ENCODE data around the gene NKAIN2. TPM values are rescaled to one million over a fixed set of nuclear protein-coding genes. Genes with fewer than 3 reads are reported as not detected.

The NKAIN2 gene
- total RNA-seq, 1 experiment from 2014 or later: not detected

DNA sequence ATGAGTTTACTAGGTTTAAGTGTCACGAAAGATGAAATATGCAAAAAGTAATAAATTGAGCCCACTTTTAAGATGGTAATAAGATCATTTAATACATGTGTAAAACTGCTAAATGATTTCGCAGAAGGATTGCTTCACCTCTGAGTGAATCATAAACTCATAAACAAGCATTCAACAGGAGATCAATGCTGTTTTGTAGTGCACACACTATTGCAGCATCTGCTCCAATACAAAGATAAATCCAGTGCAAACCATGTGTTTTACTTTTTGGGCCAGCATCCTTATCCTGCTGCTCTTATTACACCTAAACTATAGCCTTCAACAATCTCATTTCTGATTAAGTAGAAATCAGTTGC is 400.1 kb downstream of the NKAIN2 start:
- H3K9me2 ChIP-seq (ENCODE audit: insufficient read depth): no peaks in the 10 kb centered on the region
- no peak for ATAC-seq
- TF ChIP-seq POLR2AphosphoS5 (IDR thresholded peaks at IDR 0.05; ENCODE audit: low read depth, low read length) (no peak), TCF7L2 (IDR thresholded peaks at IDR 0.05; ENCODE audit: borderline replicate concordance, extremely low read depth, insufficient read depth, insufficient read length) (no peak), SP1 (IDR thresholded peaks at IDR 0.05; ENCODE audit: low read depth) (no peak), EZH2 (IDR thresholded peaks at IDR 0.05) (no peak), EZH2phosphoT487 (IDR thresholded peaks at IDR 0.05; ENCODE audit: borderline replicate concordance) (no peak), FOSL1 (IDR thresholded peaks at IDR 0.05; ENCODE audit: low read depth) (no peak), SRF (IDR thresholded peaks at IDR 0.05; ENCODE audit: low read depth) (no peak), ELF1 (IDR thresholded peaks at IDR 0.05; ENCODE audit: borderline replicate concordance, low read depth) (no peak), CEBPB (IDR thresholded peaks at IDR 0.05; ENCODE audit: low read depth) (no peak), SIN3A (IDR thresholded peaks at IDR 0.05; ENCODE audit: low read depth) (no peak), ZFX (IDR thresholded peaks at IDR 0.05) (no peak), YY1 (IDR thresholded peaks at IDR 0.05; ENCODE audit: extremely low read depth, insufficient replicate concordance, low read depth, low read length) (no peak), JUND (IDR thresholded peaks at IDR 0.05) (no peak), EGR1 (IDR thresholded peaks at IDR 0.05; ENCODE audit: low read depth) (no peak), RAD21 (IDR thresholded peaks at IDR 0.05; ENCODE audit: low read depth) (no peak)
- TF ChIP-seq, protein P1, sequence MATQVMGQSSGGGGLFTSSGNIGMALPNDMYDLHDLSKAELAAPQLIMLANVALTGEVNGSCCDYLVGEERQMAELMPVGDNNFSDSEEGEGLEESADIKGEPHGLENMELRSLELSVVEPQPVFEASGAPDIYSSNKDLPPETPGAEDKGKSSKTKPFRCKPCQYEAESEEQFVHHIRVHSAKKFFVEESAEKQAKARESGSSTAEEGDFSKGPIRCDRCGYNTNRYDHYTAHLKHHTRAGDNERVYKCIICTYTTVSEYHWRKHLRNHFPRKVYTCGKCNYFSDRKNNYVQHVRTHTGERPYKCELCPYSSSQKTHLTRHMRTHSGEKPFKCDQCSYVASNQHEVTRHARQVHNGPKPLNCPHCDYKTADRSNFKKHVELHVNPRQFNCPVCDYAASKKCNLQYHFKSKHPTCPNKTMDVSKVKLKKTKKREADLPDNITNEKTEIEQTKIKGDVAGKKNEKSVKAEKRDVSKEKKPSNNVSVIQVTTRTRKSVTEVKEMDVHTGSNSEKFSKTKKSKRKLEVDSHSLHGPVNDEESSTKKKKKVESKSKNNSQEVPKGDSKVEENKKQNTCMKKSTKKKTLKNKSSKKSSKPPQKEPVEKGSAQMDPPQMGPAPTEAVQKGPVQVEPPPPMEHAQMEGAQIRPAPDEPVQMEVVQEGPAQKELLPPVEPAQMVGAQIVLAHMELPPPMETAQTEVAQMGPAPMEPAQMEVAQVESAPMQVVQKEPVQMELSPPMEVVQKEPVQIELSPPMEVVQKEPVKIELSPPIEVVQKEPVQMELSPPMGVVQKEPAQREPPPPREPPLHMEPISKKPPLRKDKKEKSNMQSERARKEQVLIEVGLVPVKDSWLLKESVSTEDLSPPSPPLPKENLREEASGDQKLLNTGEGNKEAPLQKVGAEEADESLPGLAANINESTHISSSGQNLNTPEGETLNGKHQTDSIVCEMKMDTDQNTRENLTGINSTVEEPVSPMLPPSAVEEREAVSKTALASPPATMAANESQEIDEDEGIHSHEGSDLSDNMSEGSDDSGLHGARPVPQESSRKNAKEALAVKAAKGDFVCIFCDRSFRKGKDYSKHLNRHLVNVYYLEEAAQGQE (IDR thresholded peaks at IDR 0.05; ENCODE audit: low read depth): no peak
- TF ChIP-seq, protein P2, sequence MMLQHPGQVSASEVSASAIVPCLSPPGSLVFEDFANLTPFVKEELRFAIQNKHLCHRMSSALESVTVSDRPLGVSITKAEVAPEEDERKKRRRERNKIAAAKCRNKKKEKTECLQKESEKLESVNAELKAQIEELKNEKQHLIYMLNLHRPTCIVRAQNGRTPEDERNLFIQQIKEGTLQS (IDR thresholded peaks at IDR 0.05): no peak
- TF ChIP-seq, protein P3, sequence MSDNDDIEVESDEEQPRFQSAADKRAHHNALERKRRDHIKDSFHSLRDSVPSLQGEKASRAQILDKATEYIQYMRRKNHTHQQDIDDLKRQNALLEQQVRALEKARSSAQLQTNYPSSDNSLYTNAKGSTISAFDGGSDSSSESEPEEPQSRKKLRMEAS (IDR thresholded peaks at IDR 0.05): no peak
- no peaks in the 10 kb centered on the region for H3K9me3 ChIP-seq (ENCODE audit: control insufficient read depth in 1 of 2, insufficient read depth in 1 of 2, low read depth in 1 of 2, low read length in 2 of 2)
- intact Hi-C loops (cut with micrococcal nuclease): no loop called here
- no peaks in the 10 kb centered on the region for H4K20me1 ChIP-seq (ENCODE audit: insufficient read depth)
- no peak overlapping the region for H3K27ac ChIP-seq (ENCODE audit: low read depth, low read length)
- no peak overlapping the region for H3K4me3 ChIP-seq (replicated peaks in 1 of 2; ENCODE audit: low read depth in 1 of 2, low read length in 2 of 2)
- no peak overlapping the region for H3K4me2 ChIP-seq (ENCODE audit: low read length)
- no peak overlapping the region for H3K9ac ChIP-seq (ENCODE audit: low read length)
- CTCF ChIA-PET: no interaction called here
- peaks cover 14% of the 10 kb centered on the region for H3K27me3 ChIP-seq (ENCODE audit: insufficient read depth, low read length)
- no peaks in the 10 kb centered on the region for H3K36me3 ChIP-seq (ENCODE audit: control insufficient read depth in 1 of 2, insufficient read depth in 2 of 2, low read length in 2 of 2)
- no peak overlapping the region for H2AFZ ChIP-seq (ENCODE audit: low read depth, low read length, poor library complexity, severe bottlenecking)
- no TSS peak for BruUV-seq (replicated peaks)
- no peak for DNase-seq (ENCODE audit: low read depth, low spot score)
- RAD21 ChIA-PET (ENCODE audit: low non-redundant PET in 1 of 2, low total read pairs in 2 of 2, uncharacterized antibody in 2 of 2, unreplicated experiment in 2 of 2): no interaction called here
- no peaks in the 10 kb centered on the region for H3K79me2 ChIP-seq (ENCODE audit: insufficient read depth, low read length)
- H3K4me1 ChIP-seq (ENCODE audit: control insufficient read depth in 1 of 2, insufficient read depth in 2 of 2, low read length in 2 of 2): no peaks in the 10 kb centered on the region
- POLR2A ChIA-PET: no interaction called here
